IMR-90 (cell line): Measurements from ENCODE around the gene CARS2. TPM values are rescaled to one million over a fixed set of nuclear protein-coding genes. Genes with fewer than 3 reads are reported as not detected.

Source experiments
- ATAC-seq: fragments of 200-7000 bp; cut with Tn5 transposase; 2 replicates; pipeline ENCODE4 v1.9.1; 2020; ENCODE audit warnings: low read depth, mild to moderate bottlenecking, moderate library complexity
- BruUV-seq: library from RNA; stranded (reverse); fragments of 400-500 nt; replicated peaks from 2 replicates; lab custom pipeline; 2021; lab: Mats Ljungman, UMichigan
- CTCF ChIA-PET: fragments of 300-600 bp; formaldehyde crosslinking; extraction: SDS; loops from one replicate; lab custom pipeline; 2021; ENCODE audit warnings: antibody characterized with exemption; lab: Yijun Ruan, JAX
- POLR2A ChIA-PET: fragments of 300-600 bp; sonication (Branson Sonifier 250); formaldehyde crosslinking; loops from one replicate; lab custom pipeline; 2022; ENCODE audit warnings: antibody characterized with exemption; ENCODE audit not compliant: unreplicated experiment; lab: Charles Lee
- DNase-seq: peaks from one replicate; pipeline ENCODE4 v3.0.0; 2013
- H2AFZ ChIP-seq: replicated peaks from 2 replicates; pipeline ENCODE3; 2013; ENCODE audit warnings: low read length, mild to moderate bottlenecking; ENCODE audit not compliant: poor library complexity
- H2AK5ac ChIP-seq: 2 replicates; pipeline ENCODE4 v1.6.1; 2013; ENCODE audit warnings: low read depth, low read length, inconsistent platforms
- H2AK9ac ChIP-seq: replicated peaks from 2 replicates; pipeline ENCODE3; 2013; ENCODE audit warnings: mild to moderate bottlenecking, low read depth, low read length, moderate library complexity; ENCODE audit not compliant: poor library complexity
- H2BK120ac ChIP-seq: 2 replicates; pipeline ENCODE4 v1.6.1; 2013; ENCODE audit warnings: low read depth, low read length, inconsistent platforms
- H2BK15ac ChIP-seq: 3 replicates; pipeline ENCODE4 v1.6.1; 2013; ENCODE audit warnings: low read depth, low read length, inconsistent platforms
- H2BK20ac ChIP-seq: 2 replicates; pipeline ENCODE4 v1.6.1; 2013; ENCODE audit warnings: low read depth, mild to moderate bottlenecking, inconsistent platforms, low read length, moderate library complexity
- H2BK5ac ChIP-seq: 2 replicates; pipeline ENCODE4 v1.6.1; 2013; ENCODE audit warnings: mild to moderate bottlenecking, low read depth, low read length, inconsistent platforms; ENCODE audit not compliant: poor library complexity, severe bottlenecking
- H3K14ac ChIP-seq: replicated peaks from 2 replicates; pipeline ENCODE4 v1.6.1; 2013; ENCODE audit warnings: low read depth, low read length, inconsistent platforms
- H3K18ac ChIP-seq: 2 replicates; pipeline ENCODE4 v1.6.1; 2013; ENCODE audit warnings: low read depth, low read length, control low read depth
- H3K23ac ChIP-seq: 2 replicates; pipeline ENCODE4 v1.6.1; 2013; ENCODE audit warnings: low read depth, low read length, inconsistent platforms
- H3K27ac ChIP-seq: 2 replicates; pipeline ENCODE4 v1.5.1; 2013; ENCODE audit warnings: mild to moderate bottlenecking, control low read depth, low read length; ENCODE audit not compliant: insufficient read depth
- H3K27me3 ChIP-seq: 2 replicates; pipeline ENCODE4 v1.6.1; 2013; ENCODE audit warnings: low read length; ENCODE audit not compliant: control insufficient read depth, insufficient read depth
- H3K36me3 ChIP-seq: 2 replicates; pipeline ENCODE4 v1.6.1; 2013; ENCODE audit warnings: low read length, mixed read lengths; ENCODE audit not compliant: control insufficient read depth, insufficient read depth
- H3K4ac ChIP-seq: 2 replicates; pipeline ENCODE4 v1.6.1; 2013; ENCODE audit warnings: low read depth, low read length, inconsistent platforms
- H3K4me1 ChIP-seq: 2 replicates; pipeline ENCODE4 v1.6.1; 2013; ENCODE audit warnings: low read length, mixed read lengths; ENCODE audit not compliant: control insufficient read depth, insufficient read depth
- H3K4me2 ChIP-seq: 2 replicates; pipeline ENCODE4 v1.6.1; 2013; ENCODE audit warnings: low read depth, mild to moderate bottlenecking, control low read depth, low read length, moderate library complexity
- H3K4me3 ChIP-seq: 2 replicates; pipeline ENCODE4 v1.5.1; 2013; ENCODE audit warnings: low read depth, mild to moderate bottlenecking, control low read depth, low read length, moderate library complexity; ENCODE audit not compliant: insufficient read depth
- H3K56ac ChIP-seq: 2 replicates; pipeline ENCODE4 v1.6.1; 2013; ENCODE audit warnings: low read length, inconsistent platforms; ENCODE audit not compliant: insufficient read depth; ENCODE audit errors: extremely low read depth
- H3K79me1 ChIP-seq, 2 experiments: 2 replicates each; pipeline ENCODE4 v1.6.1; 2013; ENCODE audit warnings: low read length in 2 of 2, inconsistent platforms in 1 of 2, low read depth in 1 of 2
- H3K9ac ChIP-seq: 2 replicates; pipeline ENCODE4 v1.6.1; 2013; ENCODE audit warnings: low read depth, low read length, control low read depth
- H3K9me1 ChIP-seq: 2 replicates; pipeline ENCODE4 v1.6.1; 2013; ENCODE audit warnings: low read length, inconsistent platforms; ENCODE audit not compliant: insufficient read depth
- H3K9me3 ChIP-seq: 2 replicates; pipeline ENCODE4 v1.6.1; 2013; ENCODE audit warnings: low read length; ENCODE audit not compliant: control insufficient read depth, insufficient read depth
- H4K20me1 ChIP-seq: 2 replicates; pipeline ENCODE4 v1.6.1; 2013; ENCODE audit warnings: low read length, inconsistent platforms; ENCODE audit not compliant: insufficient read depth
- H4K5ac ChIP-seq: 2 replicates; pipeline ENCODE4 v1.6.1; 2013; ENCODE audit warnings: mild to moderate bottlenecking, low read depth, low read length, control low read depth
- H4K8ac ChIP-seq, 2 experiments: 2 replicates each; pipeline ENCODE4 v1.6.1; 2013; ENCODE audit warnings: low read depth in 2 of 2, low read length in 2 of 2, control low read depth in 1 of 2, inconsistent platforms in 1 of 2
- H4K91ac ChIP-seq: 2 replicates; pipeline ENCODE4 v1.6.1; 2013; ENCODE audit warnings: low read depth, low read length, inconsistent platforms; ENCODE audit not compliant: insufficient read depth
- CEBPB ChIP-seq: IDR thresholded peaks from 2 replicates; pipeline ENCODE4 v1.6.1; 2012; ENCODE audit warnings: low read depth, low read length, improper control_type of control experiment
- CHD1 ChIP-seq: IDR thresholded peaks from 2 replicates; pipeline ENCODE4 v1.6.1; 2012; ENCODE audit warnings: low read depth, low read length, improper control_type of control experiment
- MAFK ChIP-seq: IDR thresholded peaks from 2 replicates; pipeline ENCODE4 v1.6.1; 2012; ENCODE audit warnings: low read depth, low read length, improper control_type of control experiment
- MXI1 ChIP-seq: IDR thresholded peaks from 2 replicates; pipeline ENCODE4 v1.6.1; 2012; ENCODE audit warnings: low read depth, mild to moderate bottlenecking, low read length, moderate library complexity, borderline replicate concordance
- RFX5 ChIP-seq: IDR thresholded peaks from 2 replicates; pipeline ENCODE4 v1.8.0; 2012; ENCODE audit warnings: low read depth, mild to moderate bottlenecking, low read length, moderate library complexity
- SMC3 ChIP-seq: fragments of 150-350 bp; IDR thresholded peaks from 2 replicates; pipeline ENCODE4 v1.6.1; 2016; ENCODE audit warnings: low read depth, mild to moderate bottlenecking, antibody characterized with exemption, low read length, moderate library complexity
- WGBS, 2 experiments: methylation state at CpG; one replicate each; pipeline versions ENCODE4 v1.1.5 to v1.1.7; 2013; ENCODE audit warnings: missing lambda C conversion rate in 2 of 2; ENCODE audit not compliant: insufficient read length in 1 of 2; ENCODE audit errors: extremely low coverage in 2 of 2; 5-methylcytosine and 5-hydroxymethylcytosine counted together
- dilution Hi-C: fragments of 300-500 bp; cut with HindIII; formaldehyde crosslinking; loops from one replicate; pipeline ENCODE4 v1.14.3; 2018; ENCODE audit warnings: low sequenced_read_pairs; ENCODE audit not compliant: unreplicated experiment
- in situ Hi-C: fragments of 300-500 bp; cut with MboI; formaldehyde crosslinking; loops from 3 replicates; pipeline ENCODE4 v1.14.3; 2019; ENCODE audit warnings: low sequenced_read_pairs, inconsistent platforms, mixed read lengths
- intact Hi-C: fragments of 100-400 bp; cut with micrococcal nuclease; formaldehyde crosslinking; loops from 2 replicates; pipeline ENCODE4 v1.10.0; 2022
- polyA plus RNA-seq, 3 experiments: library from polyadenylated mRNA; depleted of rRNA; stranded (reverse); fragments of >200 nt; gene quantifications; 2 replicates each; pipeline ENCODE4 v1.2.3, GENCODE V29; 2012; ENCODE audit warnings: low replicate concordance in 1 of 3
- total RNA-seq: library from RNA; depleted of rRNA; stranded (reverse); fragments of >200 nt; gene quantifications from 2 replicates; pipeline ENCODE4 v1.2.3, GENCODE V29; 2012
- TF ChIP-seq, protein P1 (sequence below): conservative IDR thresholded peaks from 2 replicates; pipeline ENCODE4 v1.5.1; 2012; ENCODE audit warnings: mild to moderate bottlenecking, low read depth, low read length, improper control_type of control experiment
- TF ChIP-seq, protein P2 (sequence below): fragments of 150-350 bp; IDR thresholded peaks from 2 replicates; pipeline ENCODE4 v1.6.1; 2017; ENCODE audit warnings: mild to moderate bottlenecking, antibody characterized with exemption, low read length, low read depth

CARS2 gene
- total and polyA plus RNA-seq, 2 of the 4 experiments (the other 2 are of a cell fraction): 76.2 to 76.4 TPM

DNA sequence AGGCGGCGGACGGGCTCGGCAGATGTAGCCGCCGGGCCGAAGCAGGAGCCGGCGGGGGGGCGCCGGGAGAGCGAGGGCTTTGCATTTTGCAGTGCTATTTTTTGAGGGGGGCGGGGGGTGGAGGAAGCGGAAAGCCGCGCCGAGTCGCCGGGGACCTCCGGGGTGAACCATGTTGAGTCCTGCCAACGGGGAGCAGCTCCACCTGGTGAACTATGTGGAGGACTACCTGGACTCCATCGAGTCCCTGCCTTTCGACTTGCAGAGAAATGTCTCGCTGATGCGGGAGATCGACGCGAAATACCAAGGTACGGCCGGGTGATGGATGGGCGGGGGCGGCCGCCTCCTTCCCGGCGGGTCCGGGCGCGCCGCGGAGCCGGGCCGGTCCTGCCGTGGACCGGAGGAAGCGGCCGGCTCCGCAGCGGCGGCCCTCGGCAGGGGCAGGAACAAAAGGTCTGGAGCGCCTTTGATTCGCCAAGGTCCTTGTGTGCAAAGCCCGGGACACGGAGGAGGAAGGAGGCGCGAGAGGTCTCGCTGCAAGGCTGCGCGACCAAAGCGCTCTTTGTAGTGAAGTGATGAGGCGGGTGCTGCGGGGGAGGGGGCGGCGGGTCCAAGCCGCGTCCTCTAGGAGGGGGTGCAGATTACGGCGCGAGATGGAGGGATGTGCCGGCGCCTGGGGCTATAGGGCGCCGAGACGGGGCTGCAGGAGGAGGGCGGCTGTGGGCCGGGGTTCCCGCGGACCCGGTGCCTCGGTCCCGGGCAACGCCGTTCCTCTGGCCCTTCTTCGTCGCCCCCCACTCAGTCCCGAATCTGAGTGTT, 8.3 kb upstream of the CARS2 start:
- no peak overlapping the region for H4K5ac ChIP-seq
- 0% methylated on average over 30 of the region's 86 CpGs; no CpG with 5 or more reads in 1 of the 2 experiments for WGBS, 2 experiments
- peak overlapping the region; percentile 70 for H3K4me2 ChIP-seq
- intact Hi-C loops (loop anchor here (2.0 kb wide), 3 partner anchors 97 to 157 kb away; no protein-coding TSS in a partner anchor), in situ Hi-C loops (no loop called here), dilution Hi-C loops (no loop called here)
- no peak overlapping the region for H2AK5ac ChIP-seq
- H4K91ac ChIP-seq: peak overlapping the region; percentile 53; the same call in 1 of the 2 replicates
- H3K36me3 ChIP-seq: peaks cover 1% of the 10 kb centered on the region; the same call in 1 of the 2 replicates
- H2AK9ac ChIP-seq: peak overlapping the region; percentile 92
- no peak overlapping the region for H2BK20ac ChIP-seq
- no peak for ATAC-seq
- peaks cover 6 to 36% of the 10 kb centered on the region in 2 experiments; a peak in 3 of 4 replicates for H3K79me1 ChIP-seq
- H3K9me1 ChIP-seq: no peaks in the 10 kb centered on the region; the same call in 1 of the 2 replicates
- H3K23ac ChIP-seq: peak overlapping the region; percentile 76
- TF ChIP-seq CHD1 (no peak), SMC3 (no peak), MXI1 (no peak; the same call in 1 of the 2 replicates), MAFK (no peak), RFX5 (no peak), CEBPB (no peak)
- TF ChIP-seq, protein P1, sequence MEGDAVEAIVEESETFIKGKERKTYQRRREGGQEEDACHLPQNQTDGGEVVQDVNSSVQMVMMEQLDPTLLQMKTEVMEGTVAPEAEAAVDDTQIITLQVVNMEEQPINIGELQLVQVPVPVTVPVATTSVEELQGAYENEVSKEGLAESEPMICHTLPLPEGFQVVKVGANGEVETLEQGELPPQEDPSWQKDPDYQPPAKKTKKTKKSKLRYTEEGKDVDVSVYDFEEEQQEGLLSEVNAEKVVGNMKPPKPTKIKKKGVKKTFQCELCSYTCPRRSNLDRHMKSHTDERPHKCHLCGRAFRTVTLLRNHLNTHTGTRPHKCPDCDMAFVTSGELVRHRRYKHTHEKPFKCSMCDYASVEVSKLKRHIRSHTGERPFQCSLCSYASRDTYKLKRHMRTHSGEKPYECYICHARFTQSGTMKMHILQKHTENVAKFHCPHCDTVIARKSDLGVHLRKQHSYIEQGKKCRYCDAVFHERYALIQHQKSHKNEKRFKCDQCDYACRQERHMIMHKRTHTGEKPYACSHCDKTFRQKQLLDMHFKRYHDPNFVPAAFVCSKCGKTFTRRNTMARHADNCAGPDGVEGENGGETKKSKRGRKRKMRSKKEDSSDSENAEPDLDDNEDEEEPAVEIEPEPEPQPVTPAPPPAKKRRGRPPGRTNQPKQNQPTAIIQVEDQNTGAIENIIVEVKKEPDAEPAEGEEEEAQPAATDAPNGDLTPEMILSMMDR: no peak
- TF ChIP-seq, protein P2, sequence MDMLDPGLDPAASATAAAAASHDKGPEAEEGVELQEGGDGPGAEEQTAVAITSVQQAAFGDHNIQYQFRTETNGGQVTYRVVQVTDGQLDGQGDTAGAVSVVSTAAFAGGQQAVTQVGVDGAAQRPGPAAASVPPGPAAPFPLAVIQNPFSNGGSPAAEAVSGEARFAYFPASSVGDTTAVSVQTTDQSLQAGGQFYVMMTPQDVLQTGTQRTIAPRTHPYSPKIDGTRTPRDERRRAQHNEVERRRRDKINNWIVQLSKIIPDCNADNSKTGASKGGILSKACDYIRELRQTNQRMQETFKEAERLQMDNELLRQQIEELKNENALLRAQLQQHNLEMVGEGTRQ: no peak
- peak overlapping the region; percentile 85 for H3K4ac ChIP-seq
- no peak overlapping the region; a peak in 1 of 4 replicates for H4K8ac ChIP-seq
- peak overlapping the region; percentile 94 for H2AFZ ChIP-seq
- H3K27ac ChIP-seq: peak overlapping the region; percentile 83
- H3K9ac ChIP-seq: peak overlapping the region; percentile 87
- BruUV-seq: no TSS peak
- H3K9me3 ChIP-seq: no peaks in the 10 kb centered on the region
- POLR2A ChIA-PET: no interaction called here
- CTCF ChIA-PET: no interaction called here
- H2BK15ac ChIP-seq: no peak overlapping the region
- no peaks in the 10 kb centered on the region; the same call in 1 of the 2 replicates for H3K4me1 ChIP-seq
- peak overlapping the region; percentile 63 for H3K18ac ChIP-seq
- peak overlapping the region; percentile 84 for H3K14ac ChIP-seq
- H3K4me3 ChIP-seq: peak overlapping the region; percentile 98
- peak overlapping the region; percentile 82 for H2BK5ac ChIP-seq
- DNase-seq: peak; percentile 32
- H3K27me3 ChIP-seq: no peaks in the 10 kb centered on the region
- H3K56ac ChIP-seq: peak overlapping the region; percentile 77; the same call in 1 of the 2 replicates
- peaks cover 35% of the 10 kb centered on the region for H4K20me1 ChIP-seq
- H2BK120ac ChIP-seq: no peak overlapping the region
